ENCODE measurements around the gene NPTX1. TPM values are rescaled to one million over a fixed set of nuclear protein-coding genes. Genes with fewer than 3 reads are reported as not detected.

The NPTX1 gene
- total and polyA plus RNA-seq, 2 of the 13 experiments (the other 11 are each of a cell fraction or from before 2014, with no cell fraction given), result 0.01 TPM; not detected in 1

DNA sequence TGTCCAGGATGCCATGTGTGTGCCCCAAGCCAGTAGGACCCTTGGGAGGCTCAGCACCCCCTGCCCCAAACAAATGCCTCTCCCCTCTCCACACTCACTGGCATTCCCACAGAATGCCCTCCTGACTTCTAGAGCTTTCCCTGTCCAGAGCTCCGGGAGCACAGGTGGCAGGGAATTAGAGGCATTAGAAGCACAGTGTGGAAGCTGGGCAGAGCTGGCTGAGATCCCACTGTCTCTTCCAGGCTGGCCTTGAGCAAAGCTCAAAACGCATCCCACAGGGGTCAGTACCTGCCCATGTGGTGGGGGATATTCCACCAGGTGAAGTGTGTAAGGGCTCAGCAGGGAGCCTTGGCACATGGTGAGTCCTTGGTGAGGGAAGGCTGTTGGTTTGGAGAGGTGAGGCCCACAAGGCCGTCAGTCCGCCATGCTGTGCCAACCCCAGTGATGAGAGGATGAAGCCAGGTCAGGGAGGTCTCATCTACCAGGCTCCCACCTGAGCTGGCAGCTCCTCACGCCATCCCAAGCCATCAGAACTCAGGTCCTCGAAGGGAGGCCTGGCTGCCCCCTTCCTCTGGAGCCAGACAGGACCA is 43.4 kb downstream of the NPTX1 start:
- peaks cover 2 to 12% of the 10 kb centered on the region in 2 experiments; a peak in 2 of 5 replicates for H3K27me3 ChIP-seq (ENCODE audit: control insufficient read depth in 1 of 2, insufficient read depth in 2 of 2, low read length in 2 of 2)
- CTCF ChIA-PET (ENCODE audit: low intra/inter-chr PET ratio, low total read pairs), result no interaction called here
- H4K20me1 ChIP-seq (ENCODE audit: insufficient read depth, low read length), result no peaks in the 10 kb centered on the region; the same call in 1 of the 2 replicates
- FAIRE-seq, result no peak
- ATAC-seq, result no peak
- intact Hi-C loops (cut with micrococcal nuclease; ENCODE audit: unreplicated experiment), result no loop called here
- POLR2A ChIA-PET, result no interaction called here
- no peaks in the 10 kb centered on the region for H3K9me3 ChIP-seq (ENCODE audit: low read length)
- DNase-seq (ENCODE audit: low spot score), result no peak
- H3K79me2 ChIP-seq (ENCODE audit: insufficient read depth, low read length), result no peaks in the 10 kb centered on the region
- in situ Hi-C loops (cut with HindIII; ENCODE audit: extremely low pct_ligation_motif_present, low pct_unique_long_range_greater_than_20kb), result no loop called here
- H3K9ac ChIP-seq (ENCODE audit: insufficient read depth, low read depth, low read length), result no peak overlapping the region
- no peak overlapping the region for H3K4me2 ChIP-seq (ENCODE audit: low read depth, low read length)
- H3K27ac ChIP-seq (ENCODE audit: extremely low read length, insufficient read depth, low read length), result no peak overlapping the region
- H3K4me1 ChIP-seq (ENCODE audit: insufficient read depth, low read length), result no peaks in the 10 kb centered on the region
- H2AFZ ChIP-seq (ENCODE audit: low read length), result no peak overlapping the region
- WGBS (ENCODE audit: low lambda C conversion rate), result 0% methylated on average over 2 of the region's 6 CpGs
- H3K36me3 ChIP-seq (replicated peaks in 1 of 2; ENCODE audit: control insufficient read depth in 1 of 2, insufficient read depth in 2 of 2, low read length in 2 of 2), result no peaks in the 10 kb centered on the region
- no peak overlapping the region for H3K4me3 ChIP-seq (replicated peaks in 1 of 3; ENCODE audit: insufficient read depth in 1 of 3, low read depth in 2 of 3, low read length in 3 of 3)
- TF ChIP-seq KAT8 (CRISPR knock-in tag; IDR thresholded peaks at IDR 0.05) (no peak), MED8 (CRISPR knock-in tag; IDR thresholded peaks at IDR 0.05; ENCODE audit: insufficient replicate concordance) (no peak), ZFP82 (CRISPR knock-in tag; IDR thresholded peaks at IDR 0.05; ENCODE audit: borderline replicate concordance) (no peak), ZIK1 (CRISPR knock-in tag; IDR thresholded peaks at IDR 0.05; ENCODE audit: borderline replicate concordance, low read depth) (no peak), CCAR2 (optimal IDR thresholded peaks at IDR 0.05; ENCODE audit: low read depth, low read length) (no peak), ZNF354B (CRISPR knock-in tag; IDR thresholded peaks at IDR 0.05) (no peak)
- TF ChIP-seq, protein P1, sequence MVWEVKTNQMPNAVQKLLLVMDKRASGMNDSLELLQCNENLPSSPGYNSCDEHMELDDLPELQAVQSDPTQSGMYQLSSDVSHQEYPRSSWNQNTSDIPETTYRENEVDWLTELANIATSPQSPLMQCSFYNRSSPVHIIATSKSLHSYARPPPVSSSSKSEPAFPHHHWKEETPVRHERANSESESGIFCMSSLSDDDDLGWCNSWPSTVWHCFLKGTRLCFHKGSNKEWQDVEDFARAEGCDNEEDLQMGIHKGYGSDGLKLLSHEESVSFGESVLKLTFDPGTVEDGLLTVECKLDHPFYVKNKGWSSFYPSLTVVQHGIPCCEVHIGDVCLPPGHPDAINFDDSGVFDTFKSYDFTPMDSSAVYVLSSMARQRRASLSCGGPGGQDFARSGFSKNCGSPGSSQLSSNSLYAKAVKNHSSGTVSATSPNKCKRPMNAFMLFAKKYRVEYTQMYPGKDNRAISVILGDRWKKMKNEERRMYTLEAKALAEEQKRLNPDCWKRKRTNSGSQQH (CRISPR knock-in tag; IDR thresholded peaks at IDR 0.05; ENCODE audit: low read depth), result no peak
- TF ChIP-seq, protein P2, sequence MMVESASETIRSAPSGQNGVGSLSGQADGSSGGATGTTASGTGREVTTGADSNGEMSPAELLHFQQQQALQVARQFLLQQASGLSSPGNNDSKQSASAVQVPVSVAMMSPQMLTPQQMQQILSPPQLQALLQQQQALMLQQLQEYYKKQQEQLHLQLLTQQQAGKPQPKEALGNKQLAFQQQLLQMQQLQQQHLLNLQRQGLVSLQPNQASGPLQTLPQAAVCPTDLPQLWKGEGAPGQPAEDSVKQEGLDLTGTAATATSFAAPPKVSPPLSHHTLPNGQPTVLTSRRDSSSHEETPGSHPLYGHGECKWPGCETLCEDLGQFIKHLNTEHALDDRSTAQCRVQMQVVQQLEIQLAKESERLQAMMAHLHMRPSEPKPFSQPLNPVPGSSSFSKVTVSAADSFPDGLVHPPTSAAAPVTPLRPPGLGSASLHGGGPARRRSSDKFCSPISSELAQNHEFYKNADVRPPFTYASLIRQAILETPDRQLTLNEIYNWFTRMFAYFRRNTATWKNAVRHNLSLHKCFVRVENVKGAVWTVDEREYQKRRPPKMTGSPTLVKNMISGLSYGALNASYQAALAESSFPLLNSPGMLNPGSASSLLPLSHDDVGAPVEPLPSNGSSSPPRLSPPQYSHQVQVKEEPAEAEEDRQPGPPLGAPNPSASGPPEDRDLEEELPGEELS (CRISPR knock-in tag; IDR thresholded peaks at IDR 0.05), result no peak
- TF ChIP-seq, protein P3, sequence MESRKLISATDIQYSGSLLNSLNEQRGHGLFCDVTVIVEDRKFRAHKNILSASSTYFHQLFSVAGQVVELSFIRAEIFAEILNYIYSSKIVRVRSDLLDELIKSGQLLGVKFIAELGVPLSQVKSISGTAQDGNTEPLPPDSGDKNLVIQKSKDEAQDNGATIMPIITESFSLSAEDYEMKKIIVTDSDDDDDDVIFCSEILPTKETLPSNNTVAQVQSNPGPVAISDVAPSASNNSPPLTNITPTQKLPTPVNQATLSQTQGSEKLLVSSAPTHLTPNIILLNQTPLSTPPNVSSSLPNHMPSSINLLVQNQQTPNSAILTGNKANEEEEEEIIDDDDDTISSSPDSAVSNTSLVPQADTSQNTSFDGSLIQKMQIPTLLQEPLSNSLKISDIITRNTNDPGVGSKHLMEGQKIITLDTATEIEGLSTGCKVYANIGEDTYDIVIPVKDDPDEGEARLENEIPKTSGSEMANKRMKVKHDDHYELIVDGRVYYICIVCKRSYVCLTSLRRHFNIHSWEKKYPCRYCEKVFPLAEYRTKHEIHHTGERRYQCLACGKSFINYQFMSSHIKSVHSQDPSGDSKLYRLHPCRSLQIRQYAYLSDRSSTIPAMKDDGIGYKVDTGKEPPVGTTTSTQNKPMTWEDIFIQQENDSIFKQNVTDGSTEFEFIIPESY (CRISPR knock-in tag; IDR thresholded peaks at IDR 0.05), result no peak
- BruUV-seq (replicated peaks), result no TSS peak
